Central memory CD4-positive, alpha-beta T cell (primary cell): ENCODE measurements around the gene CERS6.
A peak's percentile ranks its signal among the peaks of the same experiment; 100 is the strongest.

Experiments used
- DNase-seq: peaks from one replicate; pipeline ENCODE4 v3.0.0; 2022

The CERS6 gene

GRCh38 chr2:168536925-168537466, 80.9 kb downstream of the CERS6 start:
- DNase-seq = no peak

- no peak for DNase-seq
Observed at GRCh38 chr2:168538133-168538532, 82.1 kb downstream of the CERS6 start.

- no peak for DNase-seq
Observed at GRCh38 chr2:168538534-168538933, 82.5 kb downstream of the CERS6 start.

- no peak for DNase-seq
Observed at GRCh38 chr2:168539945-168540344, 83.9 kb downstream of the CERS6 start.

- DNase-seq = no peak
Observed at GRCh38 chr2:168541858-168542257, 85.8 kb downstream of the CERS6 start.

GRCh38 chr2:168543037-168543436, 87.0 kb downstream of the CERS6 start:
- DNase-seq = peak; percentile 41

GRCh38 chr2:168543935-168544334, 87.9 kb downstream of the CERS6 start:
- no peak for DNase-seq

GRCh38 chr2:168545439-168546082, 89.5 kb downstream of the CERS6 start:
- no peak for DNase-seq

- DNase-seq = no peak
Observed at GRCh38 chr2:168550670-168551069, 94.6 kb downstream of the CERS6 start.

GRCh38 chr2:168552450-168552856, 96.4 kb downstream of the CERS6 start:
- no peak for DNase-seq

GRCh38 chr2:168555283-168555682, 99.2 kb downstream of the CERS6 start:
- no peak for DNase-seq

- DNase-seq = no peak
Observed at GRCh38 chr2:168559187-168559586, 103.1 kb downstream of the CERS6 start.

GRCh38 chr2:168560817-168561499, 104.9 kb downstream of the CERS6 start:
- no peak for DNase-seq

GRCh38 chr2:168561991-168562390, 105.9 kb downstream of the CERS6 start:
- no peak for DNase-seq

- DNase-seq = no peak
Observed at GRCh38 chr2:168562971-168563370, 106.9 kb downstream of the CERS6 start.

- DNase-seq = no peak
Observed at GRCh38 chr2:168564641-168565040, 108.6 kb downstream of the CERS6 start.

GRCh38 chr2:168565112-168565511, 109.0 kb downstream of the CERS6 start:
- DNase-seq = no peak

- DNase-seq = no peak
Observed at GRCh38 chr2:168565512-168565911, 109.4 kb downstream of the CERS6 start.

GRCh38 chr2:168566974-168567665, 111.0 kb downstream of the CERS6 start:
- no peak for DNase-seq

- DNase-seq = no peak
Observed at GRCh38 chr2:168567836-168568235, 111.8 kb downstream of the CERS6 start.

- no peak for DNase-seq
Observed at GRCh38 chr2:168568476-168569267, 112.6 kb downstream of the CERS6 start.

GRCh38 chr2:168571061-168571460, 115.0 kb downstream of the CERS6 start:
- no peak for DNase-seq
